HTERT RPE-1 (cell line): ENCODE measurements around the gene MAPK13.
"Not testable (repeated sequence)": the region's sequence is repeated elsewhere in the genome, so short reads cannot be mapped to it uniquely, and the experiment has no call there.

Source experiments
- in situ Hi-C: fragments of 300-500 bp; cut with MboI; formaldehyde crosslinking; loops from 4 replicates; pipeline ENCODE4 v1.14.3; 2020; ENCODE audit warnings: low sequenced_read_pairs

Gene MAPK13

GRCh38 chr6:36129941-36130666 lies at the start of gene MAPK13:
Gene MAPK13 (plus strand): TSS chr6:36130513. CDS start chr6:36130583, 70 bp downstream.
- in situ Hi-C loops = no loop called here

- in situ Hi-C loops = no loop called here
Measured at GRCh38 chr6:36082318-36082717, 48.0 kb upstream of the MAPK13 start.

- in situ Hi-C loops = no loop called here
Measured at GRCh38 chr6:36083446-36083845, 46.9 kb upstream of the MAPK13 start.

- in situ Hi-C loops = not testable (repeated sequence)
Measured at GRCh38 chr6:36088204-36088603, 42.1 kb upstream of the MAPK13 start.

- in situ Hi-C loops = no loop called here
Measured at GRCh38 chr6:36089048-36089447, 41.3 kb upstream of the MAPK13 start.

GRCh38 chr6:36094238-36094637 lies 36.1 kb upstream of the MAPK13 start:
- in situ Hi-C loops = no loop called here

- in situ Hi-C loops = no loop called here
Measured at GRCh38 chr6:36094753-36095496, 35.4 kb upstream of the MAPK13 start.

GRCh38 chr6:36095497-36096391 lies 34.6 kb upstream of the MAPK13 start:
- in situ Hi-C loops = no loop called here

GRCh38 chr6:36098253-36098919 lies 31.9 kb upstream of the MAPK13 start:
- in situ Hi-C loops = no loop called here

GRCh38 chr6:36098920-36099647 lies 31.2 kb upstream of the MAPK13 start:
- in situ Hi-C loops = no loop called here

- in situ Hi-C loops = no loop called here
Measured at GRCh38 chr6:36099869-36100483, 30.3 kb upstream of the MAPK13 start.

- in situ Hi-C loops = no loop called here
Measured at GRCh38 chr6:36101691-36102090, 28.6 kb upstream of the MAPK13 start.

- in situ Hi-C loops = no loop called here
Measured at GRCh38 chr6:36102853-36103252, 27.5 kb upstream of the MAPK13 start.

GRCh38 chr6:36104836-36105235 lies 25.5 kb upstream of the MAPK13 start:
- in situ Hi-C loops = no loop called here

- in situ Hi-C loops = no loop called here
Measured at GRCh38 chr6:36109092-36109491, 21.2 kb upstream of the MAPK13 start.

- in situ Hi-C loops = no loop called here
Measured at GRCh38 chr6:36110050-36110449, 20.3 kb upstream of the MAPK13 start.

GRCh38 chr6:36110863-36111262 lies 19.4 kb upstream of the MAPK13 start:
- in situ Hi-C loops = no loop called here

- in situ Hi-C loops = no loop called here
Measured at GRCh38 chr6:36111526-36111925, 18.8 kb upstream of the MAPK13 start.

- in situ Hi-C loops = no loop called here
Measured at GRCh38 chr6:36113049-36113448, 17.3 kb upstream of the MAPK13 start.

GRCh38 chr6:36113703-36114102 lies 16.6 kb upstream of the MAPK13 start:
- in situ Hi-C loops = no loop called here
